Fibroblast of lung (primary cell): ENCODE measurements around the gene PKN1.

Experiments
- EZH2 ChIP-seq: IDR thresholded peaks from 2 replicates; pipeline ENCODE4 v1.5.1; 2012; ENCODE audit warnings: low read length, control low read depth, mild to moderate bottlenecking; ENCODE audit errors: missing control alignments
- TF ChIP-seq, protein P1 (sequence below), 2 donors: IDR thresholded peaks in 1 of 2; conservative IDR thresholded peaks in 1 of 2; 1 replicate in 1 of 2; 2 replicates in 1 of 2; pipeline ENCODE4 v1.5.1; 2011 to 2012; ENCODE audit warnings: low read length in 2 of 2, control low read depth in 1 of 2, inconsistent platforms in 1 of 2, low read depth in 1 of 2, mild to moderate bottlenecking in 1 of 2

DNA sequence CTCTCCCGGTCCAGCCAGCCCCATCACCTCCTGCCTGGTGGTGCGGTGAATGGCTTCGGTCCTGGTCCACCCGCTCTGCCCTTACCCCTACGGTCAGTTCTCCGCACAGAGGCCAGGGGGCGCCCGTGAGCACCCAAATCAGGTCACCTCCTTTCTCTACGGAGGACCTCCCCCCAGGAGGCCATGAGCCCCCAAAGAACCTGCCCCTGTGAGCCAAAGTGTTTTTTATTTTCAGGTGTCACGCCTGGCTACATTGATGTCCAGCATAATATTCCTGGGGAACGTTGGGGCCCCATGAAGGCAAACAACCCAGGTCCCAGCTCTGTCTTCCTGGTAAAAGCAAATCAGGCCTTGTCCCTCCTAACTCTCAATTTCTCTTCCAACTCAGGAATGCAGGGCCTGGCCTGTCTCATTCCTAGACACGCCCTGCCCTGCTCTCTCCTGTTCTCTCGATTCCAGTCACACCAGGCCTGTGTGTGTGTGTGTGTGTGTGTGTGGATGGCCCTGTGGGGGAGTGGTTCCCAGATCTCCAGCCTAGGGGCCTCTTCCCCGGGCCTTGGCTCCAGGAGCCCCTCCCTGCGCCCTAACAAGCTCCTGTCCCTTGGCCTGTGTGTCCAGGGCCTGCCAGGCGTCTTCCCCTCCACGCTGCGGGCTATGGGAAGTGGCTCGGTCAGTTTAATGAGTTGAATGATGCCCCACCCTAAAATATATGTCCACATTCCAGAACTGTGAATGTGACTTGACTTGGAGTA, 72.6 kb downstream of the PKN1 start:
- TF ChIP-seq, protein P1, sequence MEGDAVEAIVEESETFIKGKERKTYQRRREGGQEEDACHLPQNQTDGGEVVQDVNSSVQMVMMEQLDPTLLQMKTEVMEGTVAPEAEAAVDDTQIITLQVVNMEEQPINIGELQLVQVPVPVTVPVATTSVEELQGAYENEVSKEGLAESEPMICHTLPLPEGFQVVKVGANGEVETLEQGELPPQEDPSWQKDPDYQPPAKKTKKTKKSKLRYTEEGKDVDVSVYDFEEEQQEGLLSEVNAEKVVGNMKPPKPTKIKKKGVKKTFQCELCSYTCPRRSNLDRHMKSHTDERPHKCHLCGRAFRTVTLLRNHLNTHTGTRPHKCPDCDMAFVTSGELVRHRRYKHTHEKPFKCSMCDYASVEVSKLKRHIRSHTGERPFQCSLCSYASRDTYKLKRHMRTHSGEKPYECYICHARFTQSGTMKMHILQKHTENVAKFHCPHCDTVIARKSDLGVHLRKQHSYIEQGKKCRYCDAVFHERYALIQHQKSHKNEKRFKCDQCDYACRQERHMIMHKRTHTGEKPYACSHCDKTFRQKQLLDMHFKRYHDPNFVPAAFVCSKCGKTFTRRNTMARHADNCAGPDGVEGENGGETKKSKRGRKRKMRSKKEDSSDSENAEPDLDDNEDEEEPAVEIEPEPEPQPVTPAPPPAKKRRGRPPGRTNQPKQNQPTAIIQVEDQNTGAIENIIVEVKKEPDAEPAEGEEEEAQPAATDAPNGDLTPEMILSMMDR (conservative IDR thresholded peaks at IDR 0.05 in 1 of 2, IDR thresholded peaks at IDR 0.05 in 1 of 2; ENCODE audit: low read depth in 1 of 2, low read length in 2 of 2) = peak; percentile 48 to 72
- TF ChIP-seq EZH2 = no peak
